ENCODE data around the gene CDC27. TPM values are rescaled to one million over a fixed set of nuclear protein-coding genes. Genes with fewer than 3 reads are reported as not detected.
"Not testable (repeated sequence)": the region's sequence is repeated elsewhere in the genome, so short reads cannot be mapped to it uniquely, and the experiment has no call there.

Gene CDC27
- total and polyA plus RNA-seq, 5 donors = 15.2 to 87.0 (median 82.0) TPM

- no peak for DNase-seq
- Histone ChIP-seq H3K4me3 (ENCODE audit: low read length) (no peak overlapping the region), H3K9me3 (ENCODE audit: control insufficient read depth, low read length) (no peaks in the 10 kb centered on the region), H3K27me3 (ENCODE audit: control insufficient read depth, insufficient read depth) (no peaks in the 10 kb centered on the region), H3K27ac (ENCODE audit: low read length) (no peak overlapping the region), H3K4me1 (ENCODE audit: control insufficient read depth, insufficient read depth, low read length) (peaks cover 1% of the 10 kb centered on the region)
- WGBS = 76% methylated on average over 5 of the region's 5 CpGs
- no peak for ATAC-seq
- intact Hi-C loops (cut with DNase I) = no loop called here
These were observed 116.2 kb downstream of the CDC27 start for GRCh38 chr17:47072886-47073285.

GRCh38 chr17:47071171-47071570 lies 117.9 kb downstream of the CDC27 start:
- intact Hi-C loops (cut with DNase I); H3K4me1 ChIP-seq (ENCODE audit: control insufficient read depth, insufficient read depth, low read length); H3K27me3 ChIP-seq (ENCODE audit: control insufficient read depth, insufficient read depth); H3K27ac ChIP-seq (ENCODE audit: low read length); DNase-seq; H3K4me3 ChIP-seq (ENCODE audit: low read length); H3K9me3 ChIP-seq (ENCODE audit: control insufficient read depth, low read length): not testable (repeated sequence)
- ATAC-seq = peak in 1 of 2 donors; percentile 38
- WGBS = 58% methylated on average over 2 of the region's 2 CpGs

- ATAC-seq; intact Hi-C loops (cut with DNase I); H3K4me1 ChIP-seq (ENCODE audit: control insufficient read depth, insufficient read depth, low read length); H3K27me3 ChIP-seq (ENCODE audit: control insufficient read depth, insufficient read depth); DNase-seq; H3K4me3 ChIP-seq (ENCODE audit: low read length); H3K27ac ChIP-seq (ENCODE audit: low read length); H3K9me3 ChIP-seq (ENCODE audit: control insufficient read depth, low read length): not testable (repeated sequence)
- WGBS = 74% methylated on average over 4 of the region's 4 CpGs
These were observed 118.8 kb downstream of the CDC27 start for GRCh38 chr17:47070266-47070665.

Other genes starting within 250 kb of the CDC27 start
- gene RPRML, start 210.0 kb downstream of the CDC27 start, total RNA-seq = not detected
- gene RPRML, start 210.0 kb downstream of the CDC27 start, polyA plus RNA-seq = not detected
- 1,000 to 10,000 TPM; 3,878 to 6,276 (median 5,738) TPM for gene MYL4, start 20.1 kb upstream of the CDC27 start, total RNA-seq
- 10,368 TPM for gene MYL4, start 20.1 kb upstream of the CDC27 start, polyA plus RNA-seq
- gene ITGB3, start 64.5 kb upstream of the CDC27 start, total RNA-seq = 10 to 100 TPM in 1 of 4 donors, 1 to 10 TPM in 3; 5.0 to 11.9 (median 6.5) TPM
- gene ITGB3, start 64.5 kb upstream of the CDC27 start, polyA plus RNA-seq = 2.3 TPM
- 1 to 10 TPM; 5.9 to 8.5 (median 7.5) TPM for gene EFCAB13, start 134.7 kb upstream of the CDC27 start, total RNA-seq
- gene EFCAB13, start 134.7 kb upstream of the CDC27 start, polyA plus RNA-seq = 2.1 TPM

Data from right cardiac atrium (tissue), 5 donors.